GM12875 (cell line): ENCODE results near the gene IGFBP5.

ENCODE experiments used
- H3K4me3 ChIP-seq: one replicate; pipeline ENCODE4 v1.5.1; 2011; ENCODE audit warnings: low read depth, low read length, control low read depth
- CTCF ChIP-seq: IDR thresholded peaks from 2 replicates; pipeline ENCODE4 v1.5.1; 2011; ENCODE audit warnings: low read depth, mild to moderate bottlenecking, control low read depth, inconsistent platforms, low read length, moderate library complexity, borderline replicate concordance; ENCODE audit not compliant: insufficient read depth

Gene IGFBP5

DNA sequence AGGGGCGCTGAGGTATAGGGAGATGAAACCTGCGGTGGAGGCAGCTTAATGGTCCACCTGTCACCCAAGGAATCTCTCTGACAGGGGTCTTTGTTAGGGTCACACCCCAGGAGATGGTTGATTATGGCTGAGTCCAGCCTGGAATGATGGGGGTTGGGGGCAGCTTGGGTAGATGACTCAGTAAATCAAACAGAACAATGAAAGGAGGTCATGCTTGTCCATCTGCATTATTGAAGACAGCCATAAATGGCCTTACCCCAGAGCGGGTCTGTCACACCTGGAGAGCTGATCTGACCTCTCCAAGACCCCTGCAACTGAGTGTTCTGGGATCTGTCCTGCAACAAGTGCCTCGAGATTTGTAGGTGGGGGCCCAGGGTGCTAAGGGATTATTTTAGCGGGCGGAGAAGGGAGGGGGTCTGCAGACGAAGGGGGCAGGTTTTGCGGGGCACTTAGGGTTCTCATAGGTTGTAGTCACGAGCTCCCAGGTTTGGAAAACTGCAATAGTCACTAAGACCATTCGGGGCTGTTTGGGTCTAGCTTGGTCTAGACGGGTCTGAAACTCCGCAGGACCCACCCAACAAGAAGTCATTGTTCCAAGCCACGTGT lies 62.9 kb downstream of the IGFBP5 start:
- TF ChIP-seq CTCF: no peak
- H3K4me3 ChIP-seq: no peak overlapping the region

- no peak overlapping the region for H3K4me3 ChIP-seq
- no peak for TF ChIP-seq CTCF
Measured at GRCh38 chr2:216629784-216630183, 65.6 kb downstream of the IGFBP5 start.

GRCh38 chr2:216626875-216627245 lies 68.5 kb downstream of the IGFBP5 start:
- no peak for TF ChIP-seq CTCF
- H3K4me3 ChIP-seq: no peak overlapping the region

DNA sequence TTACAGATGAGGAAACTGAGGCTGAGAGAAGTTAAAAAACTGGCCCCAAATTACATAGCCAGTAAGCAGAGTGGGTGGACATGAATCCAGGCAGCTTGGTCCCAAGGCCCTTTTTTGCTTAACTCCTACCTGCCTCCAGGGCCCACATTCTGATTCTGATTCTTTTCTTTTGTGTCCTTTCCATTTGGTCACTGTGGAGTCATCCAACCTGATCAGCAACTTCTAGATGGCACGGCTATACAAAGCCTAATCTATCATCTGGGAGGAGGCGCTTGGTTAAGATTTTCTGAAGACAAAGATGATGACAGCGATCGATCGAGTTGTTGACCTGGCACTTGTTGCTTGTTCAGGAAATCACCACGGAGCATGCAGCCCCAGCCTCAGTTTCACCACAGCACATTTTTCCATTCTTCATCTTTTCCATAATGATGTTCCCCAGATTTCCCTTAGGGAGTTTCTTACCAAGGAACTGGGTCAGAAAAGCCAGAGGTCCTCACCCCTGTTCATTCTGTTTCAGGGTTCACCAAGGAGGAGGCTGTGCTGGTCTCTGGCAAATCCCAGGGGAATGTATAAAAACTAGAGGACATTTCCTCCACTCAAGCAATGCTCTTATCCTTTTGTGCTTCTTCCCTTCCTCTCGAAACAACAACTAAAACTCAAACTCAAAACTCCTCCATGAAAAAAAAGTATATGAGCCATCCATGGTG lies 69.0 kb downstream of the IGFBP5 start:
- TF ChIP-seq CTCF: no peak

GRCh38 chr2:216624251-216624650 lies 71.1 kb downstream of the IGFBP5 start:
- TF ChIP-seq CTCF: no peak
- no peak overlapping the region for H3K4me3 ChIP-seq

More for the DNA sequence above, 69.0 kb downstream of the IGFBP5 start:
- no peak overlapping the region for H3K4me3 ChIP-seq

- H3K4me3 ChIP-seq: no peak overlapping the region
- TF ChIP-seq CTCF: no peak
Measured at GRCh38 chr2:216622526-216622925, 72.8 kb downstream of the IGFBP5 start.
